ENCODE results near the gene C5orf46.

Gene C5orf46

GRCh38 chr5:147857302-147858129, 48.8 kb downstream of the C5orf46 start:
- FAIRE-seq: peak; percentile 75

- no peak for FAIRE-seq
These were observed 49.5 kb downstream of the C5orf46 start for GRCh38 chr5:147856801-147857200.

GRCh38 chr5:147855774-147856069, 50.6 kb downstream of the C5orf46 start:
- no peak for FAIRE-seq

- no peak for FAIRE-seq
These were observed 51.2 kb downstream of the C5orf46 start for GRCh38 chr5:147854894-147855773.

GRCh38 chr5:147854331-147854730, 52.0 kb downstream of the C5orf46 start:
- no peak for FAIRE-seq

- FAIRE-seq: no peak
These were observed 52.9 kb downstream of the C5orf46 start for GRCh38 chr5:147853372-147853987.

GRCh38 chr5:147852365-147852764, 54.0 kb downstream of the C5orf46 start:
- FAIRE-seq: no peak

GRCh38 chr5:147851578-147851977, 54.8 kb downstream of the C5orf46 start:
- no peak for FAIRE-seq

- FAIRE-seq: no peak
These were observed 57.1 kb downstream of the C5orf46 start for GRCh38 chr5:147849226-147849625.

- no peak for FAIRE-seq
These were observed 60.7 kb downstream of the C5orf46 start for GRCh38 chr5:147845618-147846017.

GRCh38 chr5:147844846-147845245, 61.5 kb downstream of the C5orf46 start:
- no peak for FAIRE-seq

- no peak for FAIRE-seq
These were observed 63.5 kb downstream of the C5orf46 start for GRCh38 chr5:147842869-147843268.

Measured in G401.6 (cell line).